Vagina (tissue), 2 donors: ENCODE measurements around the gene SVIL.

Experiments
- POLR2A ChIP-seq, 2 donors: fragments of 450-650 bp; IDR thresholded peaks; one replicate each; pipeline ENCODE4 v1.6.1; 2017; ENCODE audit warnings: antibody characterized with exemption in 2 of 2, mild to moderate bottlenecking in 2 of 2, moderate library complexity in 2 of 2
- TF ChIP-seq, protein P1 (sequence below), 3 experiments: fragments of 450-650 bp in 2 of 3; fragments of 200-600 bp in 1 of 3; sonication (generic) in 1 of 3; IDR thresholded peaks; one replicate each; pipeline ENCODE4 v1.5.1; 2017 to 2019; ENCODE audit warnings: antibody characterized with exemption in 3 of 3, mild to moderate bottlenecking in 2 of 3, moderate library complexity in 2 of 3

DNA sequence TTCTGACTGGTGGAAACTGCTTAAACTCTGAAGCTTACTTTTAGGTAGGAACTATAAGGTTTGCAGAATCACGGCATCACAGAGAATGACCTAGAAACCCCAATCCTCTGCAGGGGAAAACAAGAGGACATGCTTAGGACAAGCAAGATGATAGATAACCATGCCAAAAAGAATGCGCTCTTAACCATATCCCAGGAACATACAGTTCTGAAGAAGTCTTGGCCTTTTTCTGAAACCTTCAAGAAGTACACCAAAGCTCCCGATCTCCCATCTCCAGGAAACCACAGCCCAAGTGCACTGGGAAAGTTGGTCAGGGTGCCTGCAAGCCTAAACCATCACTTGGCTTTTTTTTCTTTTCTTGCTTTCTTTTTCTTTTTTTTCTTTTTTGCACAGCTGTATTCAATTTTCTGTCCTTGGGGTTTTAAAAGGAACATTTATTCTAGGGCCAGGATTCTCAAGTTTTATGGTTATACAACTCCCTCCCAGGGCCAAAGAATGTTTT, 12.2 kb upstream of the SVIL start:
- TF ChIP-seq, protein P1, sequence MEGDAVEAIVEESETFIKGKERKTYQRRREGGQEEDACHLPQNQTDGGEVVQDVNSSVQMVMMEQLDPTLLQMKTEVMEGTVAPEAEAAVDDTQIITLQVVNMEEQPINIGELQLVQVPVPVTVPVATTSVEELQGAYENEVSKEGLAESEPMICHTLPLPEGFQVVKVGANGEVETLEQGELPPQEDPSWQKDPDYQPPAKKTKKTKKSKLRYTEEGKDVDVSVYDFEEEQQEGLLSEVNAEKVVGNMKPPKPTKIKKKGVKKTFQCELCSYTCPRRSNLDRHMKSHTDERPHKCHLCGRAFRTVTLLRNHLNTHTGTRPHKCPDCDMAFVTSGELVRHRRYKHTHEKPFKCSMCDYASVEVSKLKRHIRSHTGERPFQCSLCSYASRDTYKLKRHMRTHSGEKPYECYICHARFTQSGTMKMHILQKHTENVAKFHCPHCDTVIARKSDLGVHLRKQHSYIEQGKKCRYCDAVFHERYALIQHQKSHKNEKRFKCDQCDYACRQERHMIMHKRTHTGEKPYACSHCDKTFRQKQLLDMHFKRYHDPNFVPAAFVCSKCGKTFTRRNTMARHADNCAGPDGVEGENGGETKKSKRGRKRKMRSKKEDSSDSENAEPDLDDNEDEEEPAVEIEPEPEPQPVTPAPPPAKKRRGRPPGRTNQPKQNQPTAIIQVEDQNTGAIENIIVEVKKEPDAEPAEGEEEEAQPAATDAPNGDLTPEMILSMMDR (IDR thresholded peaks at IDR 0.05), result no peak
- TF ChIP-seq POLR2A (IDR thresholded peaks at IDR 0.05), result no peak
